Lung (tissue), 12 donors: ENCODE measurements around the gene CTU2. TPM values are rescaled to one million over a fixed set of nuclear protein-coding genes. Genes with fewer than 3 reads are reported as not detected.

Source experiments
- ATAC-seq: fragments of 200-7000 bp; cut with Tn5 transposase; one replicate; pipeline ENCODE4 v1.9.1; 2020; ENCODE audit warnings: moderate number of reproducible peaks; ENCODE audit not compliant: insufficient read depth, low FRiP score
- DNase-seq, 3 donors: peaks; one replicate each; pipeline ENCODE4 v3.0.0-alpha.2; 2013 to 2017
- H3K27ac ChIP-seq, 2 donors: one replicate each; pipeline ENCODE4 v1.5.1; 2013; ENCODE audit warnings: mild to moderate bottlenecking in 2 of 2, moderate library complexity in 2 of 2, control low read depth in 1 of 2, inconsistent platforms in 1 of 2, low read depth in 1 of 2, low read length in 1 of 2
- H3K27me3 ChIP-seq, 3 donors: one replicate each; pipeline ENCODE4 v1.5.1; 2013; ENCODE audit warnings: low read length in 2 of 3; ENCODE audit not compliant: control insufficient read depth in 3 of 3, insufficient read depth in 3 of 3
- H3K36me3 ChIP-seq, 4 donors: one replicate each; pipeline ENCODE4 v1.5.1; 2013; ENCODE audit warnings: low read length in 4 of 4, mild to moderate bottlenecking in 1 of 4, moderate library complexity in 1 of 4; ENCODE audit not compliant: control insufficient read depth in 4 of 4, insufficient read depth in 4 of 4
- H3K4me1 ChIP-seq, 5 donors: one replicate each; pipeline ENCODE4 v1.5.1; 2013; ENCODE audit warnings: low read length in 5 of 5, mild to moderate bottlenecking in 2 of 5, moderate library complexity in 1 of 5; ENCODE audit not compliant: control insufficient read depth in 5 of 5, insufficient read depth in 5 of 5
- H3K4me3 ChIP-seq: one replicate; pipeline ENCODE4 v1.5.1; 2013; ENCODE audit warnings: mild to moderate bottlenecking, control low read depth, moderate library complexity
- H3K9ac ChIP-seq, 2 donors: one replicate each; pipeline ENCODE4 v1.5.1; 2013; ENCODE audit warnings: low read length in 2 of 2, control low read depth in 1 of 2; ENCODE audit not compliant: insufficient read depth in 1 of 2
- H3K9me3 ChIP-seq, 4 donors: one replicate each; pipeline ENCODE4 v1.5.1; 2013; ENCODE audit warnings: low read length in 3 of 4, mild to moderate bottlenecking in 1 of 4, moderate library complexity in 1 of 4; ENCODE audit not compliant: control insufficient read depth in 4 of 4, insufficient read depth in 3 of 4
- CTCF ChIP-seq: IDR thresholded peaks from 2 replicates; pipeline ENCODE4 v1.5.1; 2012; ENCODE audit warnings: mild to moderate bottlenecking; ENCODE audit errors: control extremely low read depth, extremely low read depth
- WGBS, 2 donors: extraction: QIAGEN DNeasy Blood & Tissue Kit; methylation state at CpG; one replicate each; pipeline ENCODE4 v1.1.7; 2013; 5-methylcytosine and 5-hydroxymethylcytosine counted together
- polyA plus RNA-seq, 2 donors: library from polyadenylated mRNA; stranded (reverse); fragments of 200-250 nt; gene quantifications; one replicate each; pipeline ENCODE4 v1.2.1, GENCODE V29; 2013
- total RNA-seq, 2 donors: library from RNA; depleted of rRNA in 1 of 2; stranded (reverse); fragments of >200 nt in 1 of 2; gene quantifications; one replicate each; pipeline ENCODE4 v1.2.1, GENCODE V29; 2014 to 2021
- donor health status: control.
- donor health status: control.
- donor health status: Bipolar disorder and iron deficiency.
- donor health status: healthy.
- donor health status: DM: yes; HTN: yes; CAD: no.

CTU2 gene
- total and polyA plus RNA-seq, 4 donors, result 5.7 to 23.4 (median 18.3) TPM

- no peak for TF ChIP-seq CTCF
- 96 to 97% methylated on average over 37 to 39 of the region's 39 CpGs for WGBS, 2 donors
- DNase-seq (no peak), ATAC-seq (no peak)
- H3K9me3 ChIP-seq, result peaks cover 0 to 2% (median 0%) of the 10 kb centered on the region in 4 donors
- H3K4me3 ChIP-seq, result no peak overlapping the region
- no peaks in the 10 kb centered on the region for H3K27me3 ChIP-seq
- no peak overlapping the region for H3K9ac ChIP-seq
- no peaks in the 10 kb centered on the region for H3K4me1 ChIP-seq
- H3K27ac ChIP-seq, result no peak overlapping the region
- peaks cover 0 to 97% (median 20%) of the 10 kb centered on the region in 4 donors for H3K36me3 ChIP-seq
Observed at GRCh38 chr16:88722784-88723506, 16.6 kb downstream of the CTU2 start.

GRCh38 chr16:88723507-88723887 lies 17.2 kb downstream of the CTU2 start:
- DNase-seq (no peak), ATAC-seq (no peak)
- 82 to 92% methylated on average over 7 to 8 of the region's 8 CpGs for WGBS, 2 donors
- no peak overlapping the region for H3K27ac ChIP-seq
- H3K4me3 ChIP-seq, result no peak overlapping the region
- peaks cover 0 to 2% (median 0%) of the 10 kb centered on the region in 4 donors for H3K9me3 ChIP-seq
- H3K36me3 ChIP-seq, result peaks cover 0 to 95% (median 19%) of the 10 kb centered on the region in 4 donors
- no peaks in the 10 kb centered on the region for H3K27me3 ChIP-seq
- H3K9ac ChIP-seq, result no peak overlapping the region
- no peaks in the 10 kb centered on the region for H3K4me1 ChIP-seq
- TF ChIP-seq CTCF, result no peak

- Histone ChIP-seq H3K9ac (no peak overlapping the region), H3K9me3 (peaks cover 0 to 2% (median 0%) of the 10 kb centered on the region in 4 donors), H3K36me3 (peaks cover 0 to 91% (median 17%) of the 10 kb centered on the region in 4 donors), H3K4me1 (no peaks in the 10 kb centered on the region), H3K27me3 (no peaks in the 10 kb centered on the region), H3K27ac (no peak overlapping the region), H3K4me3 (no peak overlapping the region)
- WGBS, 2 donors, result 91 to 95% methylated on average over 16 to 17 of the region's 17 CpGs
- TF ChIP-seq CTCF, result no peak
- ATAC-seq (no peak), DNase-seq (no peak)
Observed at GRCh38 chr16:88723911-88724310, 17.6 kb downstream of the CTU2 start.
